Uterus (tissue), 4 donors: ENCODE measurements around the gene EML1. TPM values are rescaled to one million over a fixed set of nuclear protein-coding genes. Genes with fewer than 3 reads are reported as not detected.

Experiments
- DNase-seq, 2 donors: peaks; one replicate each; pipeline ENCODE4 v3.0.0-alpha.2; 2019 to 2020
- H3K27ac ChIP-seq, 2 donors: fragments of 200-600 bp; sonication (generic); 1 replicate in 1 of 2; 2 replicates in 1 of 2; pipeline ENCODE4 v1.5.1; 2016 to 2018
- H3K27me3 ChIP-seq, 2 donors: fragments of 200-600 bp; sonication (generic); one replicate each; pipeline ENCODE4 v1.5.1; 2018 to 2019; ENCODE audit warnings: control low read depth in 1 of 2
- H3K36me3 ChIP-seq, 2 donors: fragments of 200-600 bp; sonication (generic); one replicate each; pipeline ENCODE4 v1.5.1; 2019; ENCODE audit warnings: control low read depth in 1 of 2
- H3K4me1 ChIP-seq, 2 donors: fragments of 200-600 bp; sonication (generic); one replicate each; pipeline ENCODE4 v1.5.1; 2018 to 2019; ENCODE audit warnings: control low read depth in 1 of 2
- H3K4me3 ChIP-seq, 2 donors: fragments of 200-600 bp; sonication (generic); 1 replicate in 1 of 2; 2 replicates in 1 of 2; pipeline ENCODE4 v1.5.1; 2018 to 2019; ENCODE audit warnings: mild to moderate bottlenecking in 1 of 2
- H3K9me3 ChIP-seq, 2 donors: fragments of 200-600 bp; sonication (generic); one replicate each; pipeline ENCODE4 v1.5.1; 2019; ENCODE audit warnings: control low read depth in 1 of 2
- POLR2A ChIP-seq, 2 donors: fragments of 450-650 bp; IDR thresholded peaks; one replicate each; pipeline ENCODE4 v1.6.1; 2016; ENCODE audit warnings: antibody characterized with exemption in 2 of 2, mild to moderate bottlenecking in 1 of 2, moderate library complexity in 1 of 2
- intact Hi-C: fragments of 100-400 bp; cut with DNase I; formaldehyde crosslinking; loops from one replicate; pipeline ENCODE4 v1.15.1; 2023; ENCODE audit warnings: low total_unique reads
- total RNA-seq, 4 donors: library from RNA; depleted of rRNA in 3 of 4; stranded (reverse); fragments of >200 nt in 3 of 4; gene quantifications; one replicate each; pipeline versions ENCODE4 v1.1.0 to v1.2.4, GENCODE V29; 2014 to 2023
- TF ChIP-seq, protein P1 (sequence below), 4 experiments: fragments of 200-600 bp in 2 of 4; fragments of 450-650 bp in 2 of 4; sonication (generic) in 2 of 4; IDR thresholded peaks; one replicate each; pipeline ENCODE4 v1.5.1; 2016 to 2019; ENCODE audit warnings: antibody characterized with exemption in 4 of 4, mild to moderate bottlenecking in 2 of 4, moderate library complexity in 1 of 4
- donor health status: DM: yes; HTN: yes; CAD: no.

EML1 gene
- total RNA-seq, 4 donors from 2014 or later: 51.4 to 184 (median 84.4) TPM

DNA sequence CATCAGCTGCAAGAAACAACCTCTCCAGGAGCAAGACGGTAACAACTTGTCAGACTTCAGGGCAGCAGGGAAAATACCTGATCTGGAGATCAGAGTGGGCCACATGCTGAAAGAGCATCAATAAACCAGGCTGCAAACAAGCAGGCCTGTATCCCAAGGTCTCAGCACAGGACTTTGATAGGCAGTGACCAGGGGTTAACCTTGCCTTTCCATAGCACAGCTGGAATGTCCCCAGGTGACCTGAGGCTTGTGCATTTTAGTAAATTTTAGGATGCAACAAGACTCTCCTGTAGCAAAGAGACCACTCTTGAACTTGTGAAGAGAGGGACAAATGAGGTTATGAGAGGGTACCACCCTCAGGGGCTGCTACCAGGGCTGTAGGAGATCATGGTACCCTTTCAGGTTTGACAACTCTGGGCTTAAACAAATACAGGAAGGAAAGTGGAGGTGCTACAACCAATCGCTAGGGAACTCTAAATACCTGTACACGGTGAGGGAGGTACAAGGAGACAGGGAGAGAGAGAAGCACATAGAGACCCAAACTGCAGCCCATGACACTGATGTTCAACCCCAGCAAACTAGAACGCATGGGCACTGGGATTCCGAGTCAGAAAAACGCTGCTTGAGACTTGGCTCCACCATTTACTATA lies 176.6 kb downstream of the EML1 start:
- DNase-seq: no peak
- H3K4me1 ChIP-seq: peaks cover 5 to 12% of the 10 kb centered on the region in 2 donors
- intact Hi-C loops: no loop called here
- no peaks in the 10 kb centered on the region for H3K9me3 ChIP-seq
- H3K4me3 ChIP-seq: no peak overlapping the region
- TF ChIP-seq POLR2A (IDR thresholded peaks at IDR 0.05): no peak
- TF ChIP-seq, protein P1, sequence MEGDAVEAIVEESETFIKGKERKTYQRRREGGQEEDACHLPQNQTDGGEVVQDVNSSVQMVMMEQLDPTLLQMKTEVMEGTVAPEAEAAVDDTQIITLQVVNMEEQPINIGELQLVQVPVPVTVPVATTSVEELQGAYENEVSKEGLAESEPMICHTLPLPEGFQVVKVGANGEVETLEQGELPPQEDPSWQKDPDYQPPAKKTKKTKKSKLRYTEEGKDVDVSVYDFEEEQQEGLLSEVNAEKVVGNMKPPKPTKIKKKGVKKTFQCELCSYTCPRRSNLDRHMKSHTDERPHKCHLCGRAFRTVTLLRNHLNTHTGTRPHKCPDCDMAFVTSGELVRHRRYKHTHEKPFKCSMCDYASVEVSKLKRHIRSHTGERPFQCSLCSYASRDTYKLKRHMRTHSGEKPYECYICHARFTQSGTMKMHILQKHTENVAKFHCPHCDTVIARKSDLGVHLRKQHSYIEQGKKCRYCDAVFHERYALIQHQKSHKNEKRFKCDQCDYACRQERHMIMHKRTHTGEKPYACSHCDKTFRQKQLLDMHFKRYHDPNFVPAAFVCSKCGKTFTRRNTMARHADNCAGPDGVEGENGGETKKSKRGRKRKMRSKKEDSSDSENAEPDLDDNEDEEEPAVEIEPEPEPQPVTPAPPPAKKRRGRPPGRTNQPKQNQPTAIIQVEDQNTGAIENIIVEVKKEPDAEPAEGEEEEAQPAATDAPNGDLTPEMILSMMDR (IDR thresholded peaks at IDR 0.05): no peak
- no peaks in the 10 kb centered on the region for H3K36me3 ChIP-seq
- H3K27me3 ChIP-seq: no peaks in the 10 kb centered on the region
- H3K27ac ChIP-seq: peak overlapping the region in 1 of 2 donors; percentile 74

- peak; percentile 81 to 86 for DNase-seq
- peaks cover 0 to 9% of the 10 kb centered on the region in 2 donors for H3K9me3 ChIP-seq
- peak overlapping the region; percentile 58 to 66 for H3K4me3 ChIP-seq
- H3K4me1 ChIP-seq: peaks cover 5 to 12% of the 10 kb centered on the region in 2 donors
- intact Hi-C loops: no loop called here
- no peaks in the 10 kb centered on the region for H3K36me3 ChIP-seq
- H3K27me3 ChIP-seq: no peaks in the 10 kb centered on the region
- H3K27ac ChIP-seq: peak overlapping the region; percentile 73 to 85
- peak; percentile 53 to 75 for TF ChIP-seq POLR2A (IDR thresholded peaks at IDR 0.05)
- TF ChIP-seq, protein P1 (IDR thresholded peaks at IDR 0.05): peak in 1 of 4 experiments; percentile 11
Observed at GRCh38 chr14:99971087-99971940, 178.1 kb downstream of the EML1 start.

- peak overlapping the region; percentile 73 to 85 for H3K27ac ChIP-seq
- H3K4me1 ChIP-seq: peaks cover 0 to 12% of the 10 kb centered on the region in 2 donors
- peak overlapping the region; percentile 58 to 66 for H3K4me3 ChIP-seq
- intact Hi-C loops: no loop called here
- H3K9me3 ChIP-seq: peaks cover 0 to 9% of the 10 kb centered on the region in 2 donors
- no peak for DNase-seq
- H3K36me3 ChIP-seq: no peaks in the 10 kb centered on the region
- TF ChIP-seq, protein P1 (IDR thresholded peaks at IDR 0.05): no peak
- H3K27me3 ChIP-seq: no peaks in the 10 kb centered on the region
Observed at GRCh38 chr14:99971941-99972747, 178.9 kb downstream of the EML1 start.

DNA sequence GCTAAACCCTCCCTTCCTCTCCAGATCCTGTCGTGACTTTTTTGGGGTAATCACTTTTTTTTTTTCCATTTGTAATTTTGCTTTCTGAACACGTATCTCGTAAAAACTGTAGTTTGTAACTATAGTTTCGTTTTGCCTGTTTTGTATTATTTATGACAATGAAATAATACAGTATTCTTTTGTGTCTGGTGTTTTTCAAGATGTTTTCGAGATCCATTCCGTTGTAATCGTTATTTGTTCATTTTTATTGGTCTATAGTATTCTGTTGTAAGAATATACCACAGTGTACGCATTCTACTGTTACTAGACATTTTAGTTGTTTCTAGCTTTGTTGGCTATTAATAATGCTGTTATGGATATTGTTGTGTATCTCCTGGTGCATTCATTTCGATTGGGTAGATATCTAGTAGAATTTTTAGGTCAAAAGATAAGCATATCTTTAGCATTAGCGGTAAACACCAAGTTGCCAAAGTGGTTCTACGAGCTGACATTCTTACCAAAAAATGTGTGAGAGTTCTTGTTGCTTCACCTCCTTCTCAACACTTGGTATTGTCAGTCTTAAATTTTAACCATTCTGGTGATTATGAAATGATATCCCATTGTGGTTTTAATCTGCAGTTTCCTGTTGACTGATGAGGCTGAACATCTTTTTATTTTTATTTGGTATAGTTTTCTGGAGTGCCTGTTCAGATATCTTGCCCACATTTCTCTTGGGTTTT lies 179.7 kb downstream of the EML1 start:
- intact Hi-C loops: no loop called here
- no peak for DNase-seq
- Histone ChIP-seq H3K27me3 (no peaks in the 10 kb centered on the region), H3K4me1 (peaks cover 0 to 5% of the 10 kb centered on the region in 2 donors), H3K36me3 (no peaks in the 10 kb centered on the region), H3K9me3 (peaks cover 0 to 9% of the 10 kb centered on the region in 2 donors), H3K4me3 (peak overlapping the region; percentile 58 to 66), H3K27ac (peak overlapping the region; percentile 73 to 85)
- TF ChIP-seq, protein P1 (IDR thresholded peaks at IDR 0.05): no peak
- no peak for TF ChIP-seq POLR2A (IDR thresholded peaks at IDR 0.05)
